Endodermal cell (in vitro differentiated cells): ENCODE data around the gene GSE1. TPM values are rescaled to one million over a fixed set of nuclear protein-coding genes. Genes with fewer than 3 reads are reported as not detected.

Source experiments
- DNase-seq: peaks from one replicate; pipeline ENCODE4 v3.0.0-alpha.2; 2017
- H3K27ac ChIP-seq: 2 replicates; pipeline ENCODE4 v1.5.1; 2013; ENCODE audit warnings: mild to moderate bottlenecking, low read depth, low read length, moderate library complexity
- H3K27me3 ChIP-seq: 2 replicates; pipeline ENCODE4 v1.6.1; 2013; ENCODE audit warnings: mild to moderate bottlenecking, low read length, moderate library complexity; ENCODE audit not compliant: insufficient read depth, control insufficient read depth, poor library complexity, severe bottlenecking
- H3K36me3 ChIP-seq: 2 replicates; pipeline ENCODE4 v1.7.0; 2013; ENCODE audit warnings: mild to moderate bottlenecking, low read length, moderate library complexity; ENCODE audit not compliant: control insufficient read depth, insufficient read depth
- H3K4me1 ChIP-seq: one replicate; pipeline ENCODE4 v1.7.0; 2013; ENCODE audit warnings: low read length; ENCODE audit not compliant: control insufficient read depth, insufficient read depth
- H3K4me3 ChIP-seq: 2 replicates; pipeline ENCODE4 v1.5.1; 2013; ENCODE audit warnings: mild to moderate bottlenecking, low read length, moderate library complexity
- H3K9ac ChIP-seq: 2 replicates; pipeline ENCODE4 v1.6.1; 2013; ENCODE audit warnings: mild to moderate bottlenecking, low read length, moderate library complexity; ENCODE audit not compliant: poor library complexity, severe bottlenecking; ENCODE audit errors: extremely low read depth
- H3K9me3 ChIP-seq: 2 replicates; pipeline ENCODE4 v1.6.1; 2013; ENCODE audit warnings: mild to moderate bottlenecking, low read length, moderate library complexity; ENCODE audit not compliant: control insufficient read depth
- H3K27ac Mint-ChIP-seq: 2 replicates; pipeline ENCODE4 v1.8.0; 2020; ENCODE audit warnings: mixed read lengths
- H3K27me3 Mint-ChIP-seq: 2 replicates; pipeline ENCODE4 v1.8.0; 2021; ENCODE audit warnings: mild to moderate bottlenecking, mixed read lengths; ENCODE audit not compliant: insufficient read depth
- H3K36me3 Mint-ChIP-seq: 2 replicates; pipeline ENCODE4 v1.8.0; 2020; ENCODE audit warnings: low read depth, mixed read lengths
- H3K4me1 Mint-ChIP-seq: 2 replicates; pipeline ENCODE4 v1.8.0; 2020; ENCODE audit warnings: mixed read lengths
- H3K4me3 Mint-ChIP-seq: 2 replicates; pipeline ENCODE4 v1.8.0; 2020; ENCODE audit warnings: mild to moderate bottlenecking, moderate library complexity, mixed read lengths
- H3K9me3 Mint-ChIP-seq: 2 replicates; pipeline ENCODE4 v1.8.0; 2020; ENCODE audit warnings: mild to moderate bottlenecking, mixed read lengths
- CTCF ChIP-seq: fragments of 200-600 bp; sonication (generic); conservative IDR thresholded peaks from 2 replicates; pipeline ENCODE4 v1.5.0; 2021; ENCODE audit warnings: antibody characterized with exemption, mild to moderate bottlenecking
- WGBS, 2 experiments: methylation state at CpG; one replicate each; pipeline versions ENCODE4 v1.1.5 to v1.1.7; 2013; ENCODE audit warnings: missing lambda C conversion rate in 2 of 2, mixed read lengths in 1 of 2; ENCODE audit not compliant: insufficient coverage in 1 of 2, insufficient read length in 1 of 2; 5-methylcytosine and 5-hydroxymethylcytosine counted together
- total RNA-seq, 2 donors: library from RNA; stranded (reverse); fragmentation: NEBNext Ultra II Directional in 1 of 2; extraction: Animal tissue kit (Norgen Biotek cat#: 25700) in 1 of 2; gene quantifications; 2 replicates in 1 of 2; 3 replicates in 1 of 2; pipeline ENCODE4 v1.2.1, GENCODE V29; 2021

Gene GSE1
- total RNA-seq, 2 donors from 2014 or later: 108 to 128 TPM

- peaks cover 9% of the 10 kb centered on the region for H3K36me3 ChIP-seq
- no peak for DNase-seq
- no peaks in the 10 kb centered on the region for H3K9me3 Mint-ChIP-seq
- H3K4me1 Mint-ChIP-seq: no peaks in the 10 kb centered on the region
- peaks cover 3% of the 10 kb centered on the region for H3K36me3 Mint-ChIP-seq
- no peak overlapping the region for H3K4me3 ChIP-seq
- H3K9me3 ChIP-seq: no peaks in the 10 kb centered on the region
- no peak for TF ChIP-seq CTCF
- H3K27me3 ChIP-seq: no peaks in the 10 kb centered on the region
- no peak overlapping the region for H3K9ac ChIP-seq
- H3K4me1 ChIP-seq: no peaks in the 10 kb centered on the region
- no peaks in the 10 kb centered on the region for H3K27me3 Mint-ChIP-seq
- H3K27ac ChIP-seq: no peak overlapping the region
- H3K27ac Mint-ChIP-seq: no peak overlapping the region
- 93 to 95% methylated on average over 12 to 26 of the region's 26 CpGs for WGBS, 2 experiments
- no peak overlapping the region for H3K4me3 Mint-ChIP-seq
These were observed 22.5 kb downstream of the GSE1 start for GRCh38 chr16:85635545-85636140.

- no peaks in the 10 kb centered on the region for H3K9me3 ChIP-seq
- H3K9me3 Mint-ChIP-seq: no peaks in the 10 kb centered on the region
- no peaks in the 10 kb centered on the region for H3K27me3 Mint-ChIP-seq
- H3K27ac ChIP-seq: no peak overlapping the region
- no peak overlapping the region for H3K4me3 ChIP-seq
- no peak for TF ChIP-seq CTCF
- H3K4me3 Mint-ChIP-seq: no peak overlapping the region
- WGBS, 2 experiments: 92 to 94% methylated on average over 9 to 27 of the region's 27 CpGs
- H3K36me3 Mint-ChIP-seq: peaks cover 2% of the 10 kb centered on the region
- H3K27ac Mint-ChIP-seq: no peak overlapping the region
- H3K27me3 ChIP-seq: no peaks in the 10 kb centered on the region
- no peak for DNase-seq
- H3K4me1 ChIP-seq: no peaks in the 10 kb centered on the region
- H3K36me3 ChIP-seq: peaks cover 9% of the 10 kb centered on the region
- no peak overlapping the region for H3K9ac ChIP-seq
- no peaks in the 10 kb centered on the region for H3K4me1 Mint-ChIP-seq
These were observed 23.2 kb downstream of the GSE1 start for GRCh38 chr16:85636234-85636812.

GRCh38 chr16:85637061-85637807 lies 24.1 kb downstream of the GSE1 start:
- TF ChIP-seq CTCF: no peak
- Histone ChIP-seq H3K9ac (no peak overlapping the region), H3K4me3 (no peak overlapping the region), H3K4me1 (no peaks in the 10 kb centered on the region), H3K36me3 (peaks cover 9% of the 10 kb centered on the region), H3K27me3 (no peaks in the 10 kb centered on the region), H3K27ac (no peak overlapping the region), H3K9me3 (no peaks in the 10 kb centered on the region)
- no peak overlapping the region for H3K4me3 Mint-ChIP-seq
- H3K36me3 Mint-ChIP-seq: peaks cover 2% of the 10 kb centered on the region
- no peak for DNase-seq
- WGBS, 2 experiments: 93 to 98% methylated on average over 28 to 36 of the region's 36 CpGs
- no peak overlapping the region for H3K27ac Mint-ChIP-seq
- no peaks in the 10 kb centered on the region for H3K9me3 Mint-ChIP-seq
- H3K27me3 Mint-ChIP-seq: no peaks in the 10 kb centered on the region
- no peaks in the 10 kb centered on the region for H3K4me1 Mint-ChIP-seq
